Measurements from ENCODE around the gene RYR2. TPM values are rescaled to one million over a fixed set of nuclear protein-coding genes. Genes with fewer than 3 reads are reported as not detected.
A peak's percentile ranks its signal among the peaks of the same experiment; 100 is the strongest.

Gene RYR2
- total and polyA plus RNA-seq, 9 of the 15 experiments (the other 6 are each of a cell fraction or from before 2014, with no cell fraction given): 0.03 to 0.42 (median 0.14) TPM

- intact Hi-C loops (cut with micrococcal nuclease) (loop anchor here (10.0 kb wide), 2 partner anchors 181 to 869 kb away; no protein-coding TSS in a partner anchor), in situ Hi-C loops (cut with MboI) (loop anchor here (10.0 to 25.0 kb wide), 4 partner anchors 647 to 1272 kb away; no protein-coding TSS in a partner anchor)
- H4K20me1 ChIP-seq (replicated peaks; ENCODE audit: control insufficient read depth, insufficient read depth, low read length): no peaks in the 10 kb centered on the region
- no TSS peak for BruUV-seq (replicated peaks)
- no peaks in the 10 kb centered on the region for H3K79me2 ChIP-seq (ENCODE audit: control insufficient read depth, insufficient read depth, low read length)
- ATAC-seq (no peak), DNase-seq (ENCODE audit: extremely low read depth in 1 of 4, low spot score in 3 of 4) (peak in 1 of 4 experiments; percentile 4), FAIRE-seq (no peak)
- H3K9me3 ChIP-seq (replicated peaks; ENCODE audit: control insufficient read depth, insufficient read depth, low read depth, low read length): no peaks in the 10 kb centered on the region
- no peaks in the 10 kb centered on the region for H3K36me3 ChIP-seq (ENCODE audit: control insufficient read depth, insufficient read depth, low read length)
- 2% methylated on average over 6 of the region's 6 CpGs for WGBS (ENCODE audit: insufficient coverage, low coverage, missing lambda C conversion rate)
- no peak overlapping the region for H3K9ac ChIP-seq (ENCODE audit: insufficient read depth in 1 of 2, low read depth in 2 of 2, low read length in 2 of 2)
- ChIA-PET CTCF (ENCODE audit: low intra/inter-chr PET ratio) (interaction anchor here (0.6 kb wide), 1 partner anchor 28 kb away, joined by 3 read pairs; no protein-coding TSS in a partner anchor), POLR2A (interaction anchor here (0.6 kb wide), 1 partner anchor 664 kb away, joined by 3 read pairs; no protein-coding TSS in a partner anchor)
- no peaks in the 10 kb centered on the region for H3K27me3 ChIP-seq (ENCODE audit: control insufficient read depth in 2 of 2, insufficient read depth in 2 of 2, low read length in 2 of 2)
- H3K9me1 ChIP-seq (ENCODE audit: control insufficient read depth, insufficient read depth, low read length): no peaks in the 10 kb centered on the region
- no peak overlapping the region for H3K27ac ChIP-seq (ENCODE audit: extremely low read depth, low read depth, low read length)
- H3K4me3 ChIP-seq: no peak overlapping the region
- H3K4me2 ChIP-seq (ENCODE audit: insufficient read depth, low read length): no peak overlapping the region
- no peak for TF ChIP-seq CCNT2 (IDR thresholded peaks at IDR 0.05; ENCODE audit: borderline replicate concordance, extremely low read depth, insufficient read length, low read depth, low read length)
- TF ChIP-seq STAG1 (CRISPR knock-in tag; IDR thresholded peaks at IDR 0.05; ENCODE audit: borderline replicate concordance): no peak
- no peak for TF ChIP-seq TBL1XR1 (IDR thresholded peaks at IDR 0.05; ENCODE audit: low read length in 2 of 2)
- TF ChIP-seq, protein P1, sequence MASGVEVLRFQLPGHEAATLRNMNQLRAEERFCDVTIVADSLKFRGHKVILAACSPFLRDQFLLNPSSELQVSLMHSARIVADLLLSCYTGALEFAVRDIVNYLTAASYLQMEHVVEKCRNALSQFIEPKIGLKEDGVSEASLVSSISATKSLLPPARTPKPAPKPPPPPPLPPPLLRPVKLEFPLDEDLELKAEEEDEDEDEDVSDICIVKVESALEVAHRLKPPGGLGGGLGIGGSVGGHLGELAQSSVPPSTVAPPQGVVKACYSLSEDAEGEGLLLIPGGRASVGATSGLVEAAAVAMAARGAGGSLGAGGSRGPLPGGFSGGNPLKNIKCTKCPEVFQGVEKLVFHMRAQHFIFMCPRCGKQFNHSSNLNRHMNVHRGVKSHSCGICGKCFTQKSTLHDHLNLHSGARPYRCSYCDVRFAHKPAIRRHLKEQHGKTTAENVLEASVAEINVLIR (CRISPR knock-in tag; IDR thresholded peaks at IDR 0.05): no peak
- TF ChIP-seq, protein P2, sequence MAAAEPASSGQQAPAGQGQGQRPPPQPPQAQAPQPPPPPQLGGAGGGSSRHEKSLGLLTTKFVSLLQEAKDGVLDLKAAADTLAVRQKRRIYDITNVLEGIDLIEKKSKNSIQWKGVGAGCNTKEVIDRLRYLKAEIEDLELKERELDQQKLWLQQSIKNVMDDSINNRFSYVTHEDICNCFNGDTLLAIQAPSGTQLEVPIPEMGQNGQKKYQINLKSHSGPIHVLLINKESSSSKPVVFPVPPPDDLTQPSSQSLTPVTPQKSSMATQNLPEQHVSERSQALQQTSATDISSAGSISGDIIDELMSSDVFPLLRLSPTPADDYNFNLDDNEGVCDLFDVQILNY (CRISPR knock-in tag; IDR thresholded peaks at IDR 0.05): no peak
- H2AFZ ChIP-seq (ENCODE audit: low read depth, low read length): no peak overlapping the region
- no peaks in the 10 kb centered on the region for H3K4me1 ChIP-seq (replicated peaks in 1 of 2; ENCODE audit: control insufficient read depth in 2 of 2, insufficient read depth in 2 of 2, low read length in 2 of 2)
Observed at GRCh38 chr1:237384213-237384612, 342.2 kb downstream of the RYR2 start.
